Neural cell (in vitro differentiated cells): ENCODE data around the gene LMCD1. TPM values are rescaled to one million over a fixed set of nuclear protein-coding genes. Genes with fewer than 3 reads are reported as not detected.

Experiments
- H2AFZ ChIP-seq: fragments of 200-600, 300-800 bp; sonication (generic), shearing (Covaris generic); 2 replicates; pipeline ENCODE4 v1.6.0; 2014; ENCODE audit warnings: low read depth, mild to moderate bottlenecking, antibody characterized with exemption, low read length, moderate library complexity
- H3F3A ChIP-seq: fragments of 200-600 bp; shearing (Covaris generic); 2 replicates; pipeline ENCODE4 v1.6.1; 2016; ENCODE audit warnings: mild to moderate bottlenecking, moderate library complexity, mixed read lengths, antibody characterized with exemption, low read length; ENCODE audit not compliant: insufficient read depth, poor library complexity, severe bottlenecking
- H3K27ac ChIP-seq: fragments of 200-600, 300-800 bp; sonication (generic), shearing (Covaris generic); 2 replicates; pipeline ENCODE4 v1.5.1; 2014; ENCODE audit warnings: mild to moderate bottlenecking, low read length, moderate library complexity
- H3K27me3 ChIP-seq: fragments of 300-800, 200-600 bp; sonication (generic), shearing (Covaris generic); 2 replicates; pipeline ENCODE4 v1.6.0; 2014; ENCODE audit warnings: mild to moderate bottlenecking, low read depth, low read length, moderate library complexity; ENCODE audit not compliant: insufficient read depth
- H3K36me3 ChIP-seq: fragments of 300-800, 200-600 bp; sonication (generic), shearing (Covaris generic); 2 replicates; pipeline ENCODE4 v1.5.1; 2014; ENCODE audit warnings: mild to moderate bottlenecking, antibody characterized with exemption, low read length, moderate library complexity; ENCODE audit not compliant: insufficient read depth
- H3K4me2 ChIP-seq: fragments of 300-800, 200-600 bp; sonication (generic), shearing (Covaris generic); 2 replicates; pipeline ENCODE4 v1.6.0; 2014; ENCODE audit warnings: mild to moderate bottlenecking, low read length
- H3K4me3 ChIP-seq: fragments of 300-800, 200-600 bp; sonication (generic), shearing (Covaris generic); 2 replicates; pipeline ENCODE4 v1.5.1; 2014; ENCODE audit warnings: mild to moderate bottlenecking, low read length, moderate library complexity
- H3K79me2 ChIP-seq: fragments of 200-600 bp; shearing (Covaris generic); replicated peaks from 2 replicates; pipeline ENCODE4 v1.6.0; 2014; ENCODE audit warnings: mild to moderate bottlenecking, low read length, moderate library complexity; ENCODE audit not compliant: insufficient read depth
- H3K9ac ChIP-seq: fragments of 300-800, 200-600 bp; sonication (generic), shearing (Covaris generic); 2 replicates; pipeline ENCODE4 v1.6.1; 2016; ENCODE audit warnings: mild to moderate bottlenecking, low read length, mixed read lengths
- H3K9me2 ChIP-seq: fragments of 200-600 bp; shearing (Covaris generic); 2 replicates; pipeline ENCODE4 v1.6.1; 2016; ENCODE audit warnings: mild to moderate bottlenecking, low read length, mixed read lengths; ENCODE audit not compliant: insufficient read depth
- H3K9me3 ChIP-seq: fragments of 200-600, 300-800 bp; sonication (generic), shearing (Covaris generic); 2 replicates; pipeline ENCODE4 v1.6.1; 2016; ENCODE audit warnings: mild to moderate bottlenecking, mixed run types, low read length, moderate library complexity, mixed read lengths
- H4K20me1 ChIP-seq: fragments of 200-600 bp; shearing (Covaris generic); 2 replicates; pipeline ENCODE4 v1.6.1; 2016; ENCODE audit warnings: mild to moderate bottlenecking, mixed run types; ENCODE audit not compliant: insufficient read depth
- EP300 ChIP-seq: fragments of 450-650 bp; conservative IDR thresholded peaks from 2 replicates; pipeline ENCODE4 v1.6.1; 2014; ENCODE audit warnings: antibody characterized with exemption, mild to moderate bottlenecking, moderate library complexity; ENCODE audit not compliant: poor library complexity, severe bottlenecking
- EZH2 ChIP-seq: fragments of 200-600, 300-800 bp; shearing (Covaris generic), sonication (generic); IDR thresholded peaks from 2 replicates; pipeline ENCODE4 v1.6.1; 2014; ENCODE audit warnings: antibody characterized with exemption, low read length, borderline replicate concordance, mild to moderate bottlenecking; ENCODE audit not compliant: insufficient read depth, poor library complexity, severe bottlenecking
- MXI1 ChIP-seq: fragments of 450-650 bp; conservative IDR thresholded peaks from 2 replicates; pipeline ENCODE4 v1.6.1; 2014; ENCODE audit warnings: antibody characterized with exemption, mild to moderate bottlenecking; ENCODE audit not compliant: poor library complexity, severe bottlenecking
- POLR2AphosphoS5 ChIP-seq: IDR thresholded peaks from 2 replicates; pipeline ENCODE4 v1.6.1; 2012
- RAD21 ChIP-seq: fragments of 450-650 bp; conservative IDR thresholded peaks from 2 replicates; pipeline ENCODE4 v1.6.1; 2014; ENCODE audit warnings: antibody characterized with exemption, mild to moderate bottlenecking, moderate library complexity
- SMC3 ChIP-seq: fragments of 450-650 bp; conservative IDR thresholded peaks from 2 replicates; pipeline ENCODE4 v1.6.1; 2014; ENCODE audit warnings: antibody characterized with exemption, mild to moderate bottlenecking, moderate library complexity; ENCODE audit not compliant: poor library complexity
- TAF1 ChIP-seq: IDR thresholded peaks from 2 replicates; pipeline ENCODE4 v1.6.1; 2012; ENCODE audit warnings: low read depth
- polyA plus RNA-seq: library from polyadenylated mRNA; depleted of rRNA; stranded (reverse); fragments of >200 nt; gene quantifications from 2 replicates; pipeline ENCODE4 v1.2.3, GENCODE V29; 2014
- TF ChIP-seq, protein P1 (sequence below): IDR thresholded peaks from 2 replicates; pipeline ENCODE4 v1.6.1; 2012; ENCODE audit warnings: borderline replicate concordance
- TF ChIP-seq, protein P2 (sequence below): fragments of 450-650 bp; IDR thresholded peaks from 2 replicates; pipeline ENCODE4 v1.5.1; 2014; ENCODE audit warnings: antibody characterized with exemption, mild to moderate bottlenecking, moderate library complexity; ENCODE audit not compliant: poor library complexity, severe bottlenecking

Gene LMCD1
- polyA plus RNA-seq, 1 donor from 2014 or later, result 3.5 TPM

DNA sequence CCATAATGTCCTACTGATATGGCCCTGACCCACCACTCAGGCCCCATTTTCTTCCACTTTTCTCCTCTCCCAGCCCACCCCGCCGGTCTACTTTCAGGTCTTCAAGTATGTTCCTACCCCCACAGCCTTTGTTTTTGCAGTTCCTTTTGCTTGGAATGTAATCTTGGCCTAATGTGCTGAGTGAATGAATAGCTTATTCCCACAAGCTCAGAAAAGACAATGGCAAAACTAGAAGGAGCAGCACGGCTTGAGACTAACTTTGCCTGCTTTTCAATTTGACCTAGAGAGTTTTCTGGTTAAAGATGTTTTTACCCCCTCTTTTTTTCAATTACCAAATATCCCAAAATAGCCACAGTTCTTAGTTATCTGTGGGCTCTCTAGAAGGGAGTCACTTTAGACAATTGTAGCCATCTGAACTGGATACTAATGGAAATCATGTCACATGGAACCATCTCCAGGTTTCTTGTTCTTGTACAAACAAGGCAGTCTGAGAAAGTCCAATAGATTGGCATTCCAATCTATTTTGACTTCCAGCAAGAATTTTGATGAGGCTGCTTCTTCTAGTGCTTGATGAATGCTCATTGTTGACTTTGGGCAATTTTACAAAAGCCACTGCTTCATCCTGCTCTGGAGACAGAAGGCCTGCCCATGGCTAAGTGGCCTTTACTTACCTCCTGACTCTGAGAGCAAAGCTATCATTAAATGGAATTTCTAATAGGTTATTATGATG lies 16.3 kb upstream of the LMCD1 start:
- Histone ChIP-seq H3K4me3 (no peak overlapping the region), H3F3A (no peaks in the 10 kb centered on the region), H3K9ac (no peak overlapping the region), H3K79me2 (no peaks in the 10 kb centered on the region), H4K20me1 (no peaks in the 10 kb centered on the region), H3K27me3 (no peaks in the 10 kb centered on the region), H3K9me2 (no peaks in the 10 kb centered on the region), H2AFZ (no peak overlapping the region), H3K4me2 (no peak overlapping the region), H3K9me3 (peaks cover 6% of the 10 kb centered on the region), H3K27ac (no peak overlapping the region), H3K36me3 (no peaks in the 10 kb centered on the region)
- no peak for TF ChIP-seq EP300
- TF ChIP-seq EZH2, result no peak
- no peak for TF ChIP-seq POLR2AphosphoS5
- TF ChIP-seq MXI1, result no peak
- TF ChIP-seq RAD21, result no peak
- no peak for TF ChIP-seq SMC3
- TF ChIP-seq TAF1, result no peak
- TF ChIP-seq, protein P1, sequence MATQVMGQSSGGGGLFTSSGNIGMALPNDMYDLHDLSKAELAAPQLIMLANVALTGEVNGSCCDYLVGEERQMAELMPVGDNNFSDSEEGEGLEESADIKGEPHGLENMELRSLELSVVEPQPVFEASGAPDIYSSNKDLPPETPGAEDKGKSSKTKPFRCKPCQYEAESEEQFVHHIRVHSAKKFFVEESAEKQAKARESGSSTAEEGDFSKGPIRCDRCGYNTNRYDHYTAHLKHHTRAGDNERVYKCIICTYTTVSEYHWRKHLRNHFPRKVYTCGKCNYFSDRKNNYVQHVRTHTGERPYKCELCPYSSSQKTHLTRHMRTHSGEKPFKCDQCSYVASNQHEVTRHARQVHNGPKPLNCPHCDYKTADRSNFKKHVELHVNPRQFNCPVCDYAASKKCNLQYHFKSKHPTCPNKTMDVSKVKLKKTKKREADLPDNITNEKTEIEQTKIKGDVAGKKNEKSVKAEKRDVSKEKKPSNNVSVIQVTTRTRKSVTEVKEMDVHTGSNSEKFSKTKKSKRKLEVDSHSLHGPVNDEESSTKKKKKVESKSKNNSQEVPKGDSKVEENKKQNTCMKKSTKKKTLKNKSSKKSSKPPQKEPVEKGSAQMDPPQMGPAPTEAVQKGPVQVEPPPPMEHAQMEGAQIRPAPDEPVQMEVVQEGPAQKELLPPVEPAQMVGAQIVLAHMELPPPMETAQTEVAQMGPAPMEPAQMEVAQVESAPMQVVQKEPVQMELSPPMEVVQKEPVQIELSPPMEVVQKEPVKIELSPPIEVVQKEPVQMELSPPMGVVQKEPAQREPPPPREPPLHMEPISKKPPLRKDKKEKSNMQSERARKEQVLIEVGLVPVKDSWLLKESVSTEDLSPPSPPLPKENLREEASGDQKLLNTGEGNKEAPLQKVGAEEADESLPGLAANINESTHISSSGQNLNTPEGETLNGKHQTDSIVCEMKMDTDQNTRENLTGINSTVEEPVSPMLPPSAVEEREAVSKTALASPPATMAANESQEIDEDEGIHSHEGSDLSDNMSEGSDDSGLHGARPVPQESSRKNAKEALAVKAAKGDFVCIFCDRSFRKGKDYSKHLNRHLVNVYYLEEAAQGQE, result no peak
- TF ChIP-seq, protein P2, sequence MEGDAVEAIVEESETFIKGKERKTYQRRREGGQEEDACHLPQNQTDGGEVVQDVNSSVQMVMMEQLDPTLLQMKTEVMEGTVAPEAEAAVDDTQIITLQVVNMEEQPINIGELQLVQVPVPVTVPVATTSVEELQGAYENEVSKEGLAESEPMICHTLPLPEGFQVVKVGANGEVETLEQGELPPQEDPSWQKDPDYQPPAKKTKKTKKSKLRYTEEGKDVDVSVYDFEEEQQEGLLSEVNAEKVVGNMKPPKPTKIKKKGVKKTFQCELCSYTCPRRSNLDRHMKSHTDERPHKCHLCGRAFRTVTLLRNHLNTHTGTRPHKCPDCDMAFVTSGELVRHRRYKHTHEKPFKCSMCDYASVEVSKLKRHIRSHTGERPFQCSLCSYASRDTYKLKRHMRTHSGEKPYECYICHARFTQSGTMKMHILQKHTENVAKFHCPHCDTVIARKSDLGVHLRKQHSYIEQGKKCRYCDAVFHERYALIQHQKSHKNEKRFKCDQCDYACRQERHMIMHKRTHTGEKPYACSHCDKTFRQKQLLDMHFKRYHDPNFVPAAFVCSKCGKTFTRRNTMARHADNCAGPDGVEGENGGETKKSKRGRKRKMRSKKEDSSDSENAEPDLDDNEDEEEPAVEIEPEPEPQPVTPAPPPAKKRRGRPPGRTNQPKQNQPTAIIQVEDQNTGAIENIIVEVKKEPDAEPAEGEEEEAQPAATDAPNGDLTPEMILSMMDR, result no peak

DNA sequence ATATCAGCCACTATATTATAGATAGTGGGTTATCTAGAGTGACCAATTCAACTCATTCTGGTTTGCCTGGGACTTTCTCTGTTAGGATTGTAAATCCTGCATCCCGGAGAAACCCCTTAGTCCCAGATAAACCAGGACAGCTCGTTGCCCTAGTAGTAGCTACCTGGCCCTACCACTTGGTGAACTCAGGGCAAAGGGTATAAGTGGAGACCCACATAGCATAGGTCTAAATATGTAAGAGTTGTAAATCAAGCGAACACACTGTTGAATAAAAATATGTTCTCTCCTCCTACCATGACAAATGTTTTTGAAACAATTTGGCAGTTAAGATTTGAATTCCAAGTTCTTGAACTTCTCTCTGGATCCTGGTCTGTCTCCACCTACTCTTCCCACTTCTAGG lies 15.7 kb upstream of the LMCD1 start:
- H2AFZ ChIP-seq, result no peak overlapping the region
- no peak overlapping the region for H3K9ac ChIP-seq
- TF ChIP-seq, protein P2, result no peak
- no peaks in the 10 kb centered on the region for H3K27me3 ChIP-seq
- H3K4me2 ChIP-seq, result no peak overlapping the region
- no peaks in the 10 kb centered on the region for H3K36me3 ChIP-seq
- no peaks in the 10 kb centered on the region for H3K79me2 ChIP-seq
- H3F3A ChIP-seq, result no peaks in the 10 kb centered on the region
- H3K4me3 ChIP-seq, result no peak overlapping the region
- H4K20me1 ChIP-seq, result no peaks in the 10 kb centered on the region
- H3K9me3 ChIP-seq, result peaks cover 6% of the 10 kb centered on the region
- H3K9me2 ChIP-seq, result no peaks in the 10 kb centered on the region
- H3K27ac ChIP-seq, result no peak overlapping the region
